ENCODE measurements around the gene RAG1. TPM values are rescaled to one million over a fixed set of nuclear protein-coding genes. Genes with fewer than 3 reads are reported as not detected.

RAG1 gene
- total and polyA plus RNA-seq, 2 of the 8 experiments (the other 6 are each of a cell fraction or from before 2014, with no cell fraction given): 0.14 to 0.58 TPM

DNA sequence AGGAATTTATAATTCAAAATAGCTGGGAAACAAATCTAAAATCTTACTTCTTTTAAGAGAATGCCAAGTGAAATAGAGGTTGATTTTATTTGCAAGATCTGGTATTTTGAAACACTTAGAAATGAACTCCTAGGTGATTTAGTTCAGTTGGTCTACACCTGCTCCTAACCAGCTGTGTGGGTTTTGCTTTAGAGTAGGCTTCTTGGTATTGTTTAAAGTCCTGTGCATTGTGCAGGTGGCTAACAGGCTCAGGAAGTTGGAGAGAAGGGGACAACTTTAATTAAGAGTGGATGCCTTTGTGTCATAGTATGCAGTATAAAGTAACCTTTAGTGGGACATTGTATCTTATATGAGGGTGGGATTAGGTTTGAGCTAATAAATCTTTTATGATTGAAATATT is 34.3 kb downstream of the RAG1 start:
- Histone ChIP-seq H3K18ac (ENCODE audit: extremely low read depth, low read length) (no peak overlapping the region), H2BK120ac (replicated peaks; ENCODE audit: low read depth, low read length) (no peak overlapping the region), H2BK12ac (ENCODE audit: low read depth, low read length) (no peak overlapping the region), H2AFZ (ENCODE audit: low read length) (no peak overlapping the region), H2BK15ac (ENCODE audit: low read length) (no peak overlapping the region), H3K79me2 (ENCODE audit: control insufficient read depth in 1 of 2, insufficient read depth in 2 of 2, low read length in 2 of 2) (no peaks in the 10 kb centered on the region), H3K23ac (ENCODE audit: insufficient read length) (no peak overlapping the region), H3K36me3 (ENCODE audit: control insufficient read depth in 2 of 4, insufficient read depth in 4 of 4, low read length in 3 of 4) (no peaks in the 10 kb centered on the region), H3K79me1 (ENCODE audit: low read depth, low read length) (no peaks in the 10 kb centered on the region), H4K5ac (ENCODE audit: insufficient read length, low read depth, low read length) (no peak overlapping the region), H2BK20ac (ENCODE audit: low read length) (no peak overlapping the region), H2BK5ac (ENCODE audit: low read depth, low read length) (no peak overlapping the region), H3K9ac (replicated peaks in 1 of 4; ENCODE audit: extremely low read depth in 1 of 4, low read depth in 3 of 4, low read length in 3 of 4) (no peak overlapping the region), H3K9me3 (ENCODE audit: insufficient read depth in 2 of 2, low read depth in 1 of 2, low read length in 1 of 2) (no peaks in the 10 kb centered on the region), H3K27me3 (replicated peaks in 1 of 4; ENCODE audit: control insufficient read depth in 3 of 4, extremely low read depth in 1 of 4, insufficient read depth in 3 of 4, low read length in 3 of 4) (no peaks in the 10 kb centered on the region), H3K23me2 (ENCODE audit: low read depth, low read length) (no peaks in the 10 kb centered on the region), H3K4me2 (ENCODE audit: insufficient read depth in 1 of 2, low read depth in 2 of 2, low read length in 2 of 2) (no peak overlapping the region), H3K14ac (ENCODE audit: insufficient read length) (no peak overlapping the region), H3K4me1 (replicated peaks in 1 of 4; ENCODE audit: control insufficient read depth in 3 of 4, insufficient read depth in 4 of 4, low read length in 3 of 4) (no peaks in the 10 kb centered on the region; a peak in 1 of 7 replicates), H3K4ac (replicated peaks; ENCODE audit: insufficient read length, low read depth, low read length) (no peak overlapping the region), H3K56ac (replicated peaks; ENCODE audit: insufficient read length, low read depth, low read length) (no peak overlapping the region), H2AK5ac (ENCODE audit: low read depth, low read length) (no peak overlapping the region), H3K27ac (ENCODE audit: low read depth, low read length) (no peak overlapping the region), H3K4me3 (ENCODE audit: extremely low read depth in 1 of 4, insufficient read depth in 2 of 4, low read depth in 3 of 4, low read length in 4 of 4) (no peak overlapping the region), H4K8ac (ENCODE audit: extremely low read depth, insufficient read depth, low read length) (no peak overlapping the region), H4K91ac (replicated peaks; ENCODE audit: insufficient read length, low read length) (no peak overlapping the region), H4K20me1 (replicated peaks in 1 of 2; ENCODE audit: control insufficient read depth in 1 of 2, insufficient read depth in 2 of 2, low read length in 2 of 2) (no peaks in the 10 kb centered on the region)
- FAIRE-seq (no peak), DNase-seq (ENCODE audit: low read depth in 1 of 2, low spot score in 2 of 2) (no peak)
- CTCF ChIA-PET (ENCODE audit: partially characterized antibody): no interaction called here
- POLR2A ChIA-PET (ENCODE audit: partially characterized antibody): no interaction called here
- TF ChIP-seq KDM4A (IDR thresholded peaks at IDR 0.05; ENCODE audit: low read depth, low read length, severe bottlenecking) (no peak), TBP (IDR thresholded peaks at IDR 0.05; ENCODE audit: low read depth, low read length) (no peak), YY1 (IDR thresholded peaks at IDR 0.05; ENCODE audit: low read depth, low read length) (no peak), CTBP2 (IDR thresholded peaks at IDR 0.05; ENCODE audit: borderline replicate concordance, insufficient read depth, insufficient read length, low read length) (no peak), SRF (IDR thresholded peaks at IDR 0.05; ENCODE audit: low read depth, low read length) (no peak), BACH1 (IDR thresholded peaks at IDR 0.05; ENCODE audit: low read length) (no peak), HDAC6 (IDR thresholded peaks at IDR 0.05; ENCODE audit: low read depth, low read length) (no peak), ASH2L (IDR thresholded peaks at IDR 0.05; ENCODE audit: low read length) (no peak)
- TF ChIP-seq, protein P1, sequence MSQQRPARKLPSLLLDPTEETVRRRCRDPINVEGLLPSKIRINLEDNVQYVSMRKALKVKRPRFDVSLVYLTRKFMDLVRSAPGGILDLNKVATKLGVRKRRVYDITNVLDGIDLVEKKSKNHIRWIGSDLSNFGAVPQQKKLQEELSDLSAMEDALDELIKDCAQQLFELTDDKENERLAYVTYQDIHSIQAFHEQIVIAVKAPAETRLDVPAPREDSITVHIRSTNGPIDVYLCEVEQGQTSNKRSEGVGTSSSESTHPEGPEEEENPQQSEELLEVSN (IDR thresholded peaks at IDR 0.05): no peak
